ENCODE measurements around the gene HSBP1L1.

GRCh38 chr18:79964330-79965118, at the start of gene HSBP1L1:
- TF ChIP-seq CTCF (IDR thresholded peaks at IDR 0.05; ENCODE audit: insufficient read depth, low read length, poor library complexity, severe bottlenecking): no peak
- TF ChIP-seq EZH2phosphoT487 (conservative IDR thresholded peaks at IDR 0.05; ENCODE audit: low read length): no peak

All from SU-DHL-6 (cell line).